B cell (primary cell): Measurements from ENCODE around the gene POU3F3. TPM values are rescaled to one million over a fixed set of nuclear protein-coding genes. Genes with fewer than 3 reads are reported as not detected.
A peak's percentile ranks its signal among the peaks of the same experiment; 100 is the strongest.

ENCODE experiments used
- ATAC-seq: fragments of 200-7000 bp; cut with Tn5 transposase; one replicate; pipeline ENCODE4 v1.10.0; 2021; ENCODE audit warnings: low read depth, mild to moderate bottlenecking, moderate number of reproducible peaks, moderate library complexity
- CTCF ChIA-PET: fragments of 350-600 bp; sonication (Branson Sonifier 250); formaldehyde crosslinking; loops from one replicate; lab custom pipeline; 2021; ENCODE audit warnings: antibody characterized with exemption, inconsistent platforms; lab: Charles Lee
- POLR2A ChIA-PET: fragments of 350-600 bp; sonication (Branson Sonifier 250); formaldehyde crosslinking; loops from one replicate; lab custom pipeline; 2021; ENCODE audit warnings: antibody characterized with exemption; lab: Charles Lee
- DNase-seq: peaks from one replicate; pipeline ENCODE4 v3.0.0; 2013
- H2AFZ ChIP-seq: 2 replicates; pipeline ENCODE4 v1.6.1; 2012; ENCODE audit warnings: mild to moderate bottlenecking, low read depth, low read length; ENCODE audit not compliant: insufficient read depth, poor library complexity, severe bottlenecking
- H3K27ac ChIP-seq, 2 donors: 1 replicate in 1 of 2; 2 replicates in 1 of 2; pipeline ENCODE4 v1.5.1; 2012 to 2013; ENCODE audit warnings: low read length in 2 of 2, mild to moderate bottlenecking in 2 of 2, moderate library complexity in 1 of 2
- H3K27me3 ChIP-seq, 4 experiments: fragments of 200-600 bp in 1 of 4; sonication (generic) in 1 of 4; replicated peaks in 1 of 4; 1 replicate in 2 of 4; 2 replicates in 2 of 4; pipeline versions ENCODE4 v1.6.1 to v1.7.0; 2013 to 2016; ENCODE audit warnings: low read length in 3 of 4, mild to moderate bottlenecking in 2 of 4, mixed read lengths in 1 of 4, moderate library complexity in 1 of 4; ENCODE audit not compliant: insufficient read depth in 4 of 4, control insufficient read depth in 3 of 4; ENCODE audit errors: control extremely low read depth in 1 of 4
- H3K36me3 ChIP-seq, 2 experiments: replicated peaks in 1 of 2; 1 replicate in 1 of 2; 2 replicates in 1 of 2; pipeline versions ENCODE4 v1.6.1 to v1.7.1; 2013; ENCODE audit warnings: low read length in 1 of 2; ENCODE audit not compliant: insufficient read depth in 2 of 2, control insufficient read depth in 1 of 2; ENCODE audit errors: control extremely low read depth in 1 of 2, extremely low read depth in 1 of 2
- H3K4me1 ChIP-seq, 2 donors: fragments of 200-600 bp in 1 of 2; sonication (generic) in 1 of 2; 1 replicate in 1 of 2; 2 replicates in 1 of 2; pipeline versions ENCODE4 v1.5.1 to v1.6.1; 2013 to 2017; ENCODE audit warnings: low read length in 2 of 2; ENCODE audit not compliant: control insufficient read depth in 2 of 2, insufficient read depth in 2 of 2
- H3K4me2 ChIP-seq: replicated peaks from 2 replicates; pipeline ENCODE3; 2012; ENCODE audit warnings: mild to moderate bottlenecking, low read depth, low read length; ENCODE audit not compliant: poor library complexity, severe bottlenecking
- H3K4me3 ChIP-seq, 5 experiments: fragments of 200-600 bp in 1 of 5; sonication (generic) in 1 of 5; 1 replicate in 3 of 5; 2 replicates in 2 of 5; pipeline versions ENCODE4 v1.5.1 to v1.7.0; 2011 to 2016; ENCODE audit warnings: low read length in 4 of 5, mild to moderate bottlenecking in 4 of 5, low read depth in 2 of 5, control low read depth in 1 of 5, moderate library complexity in 1 of 5; ENCODE audit not compliant: insufficient read depth in 1 of 5; ENCODE audit errors: control extremely low read depth in 1 of 5, extremely low read depth in 1 of 5
- H3K79me2 ChIP-seq: fragments of 200-600 bp; sonication (generic); one replicate; pipeline ENCODE4 v1.6.0; 2016; ENCODE audit warnings: low read length; ENCODE audit not compliant: control insufficient read depth, insufficient read depth
- H3K9ac ChIP-seq: fragments of 200-600 bp; sonication (generic); 2 replicates; pipeline ENCODE4 v1.6.1; 2017; ENCODE audit warnings: mild to moderate bottlenecking, low read length, moderate library complexity
- H3K9me3 ChIP-seq, 3 donors: one replicate each; pipeline versions ENCODE4 v1.6.1 to v1.7.1; 2013; ENCODE audit warnings: low read length in 2 of 3; ENCODE audit not compliant: control insufficient read depth in 2 of 3, insufficient read depth in 1 of 3; ENCODE audit errors: control extremely low read depth in 1 of 3
- H4K20me1 ChIP-seq: 2 replicates; pipeline ENCODE4 v1.6.0; 2012; ENCODE audit warnings: mild to moderate bottlenecking, low read length; ENCODE audit not compliant: insufficient read depth, control insufficient read depth, poor library complexity, severe bottlenecking
- H3K27ac Mint-ChIP-seq: one replicate; pipeline ENCODE4 v1.8.0; 2021; ENCODE audit warnings: mixed read lengths
- H3K27me3 Mint-ChIP-seq: one replicate; pipeline ENCODE4 v1.8.0; 2021; ENCODE audit warnings: mixed read lengths
- H3K4me1 Mint-ChIP-seq: one replicate; pipeline ENCODE4 v1.8.0; 2021; ENCODE audit warnings: mixed read lengths
- H3K4me3 Mint-ChIP-seq: one replicate; pipeline ENCODE4 v1.8.0; 2021; ENCODE audit warnings: mixed read lengths
- H3K9me3 Mint-ChIP-seq: one replicate; pipeline ENCODE4 v1.8.0; 2022; ENCODE audit warnings: mixed read lengths; ENCODE audit not compliant: insufficient read depth
- CTCF ChIP-seq: fragments of 200-600 bp; IDR thresholded peaks from one replicate; pipeline ENCODE4 v1.8.0; 2022; ENCODE audit warnings: antibody characterized with exemption, mild to moderate bottlenecking
- EZH2 ChIP-seq: IDR thresholded peaks from 2 replicates; pipeline ENCODE4 v1.6.1; 2012; ENCODE audit warnings: borderline replicate concordance, low read depth, mild to moderate bottlenecking, moderate library complexity, low read length; ENCODE audit not compliant: insufficient read depth, poor library complexity, severe bottlenecking
- WGBS: methylation state at CpG from one replicate; pipeline ENCODE4 v1.1.5; 2013; ENCODE audit warnings: missing lambda C conversion rate; ENCODE audit not compliant: insufficient coverage; 5-methylcytosine and 5-hydroxymethylcytosine counted together
- intact Hi-C: fragments of 100-400 bp; cut with micrococcal nuclease; formaldehyde crosslinking; loops from one replicate; pipeline ENCODE4 v1.10.0; 2022
- polyA plus RNA-seq: library from polyadenylated mRNA; depleted of rRNA; stranded (reverse); fragments of >200 nt; gene quantifications from 2 replicates; pipeline ENCODE4 v1.2.3, GENCODE V29; 2012
- total RNA-seq, 2 donors: library from RNA; stranded (reverse); fragments of 120-200 nt in 1 of 2; gene quantifications; 1 replicate in 1 of 2; 2 replicates in 1 of 2; pipeline versions ENCODE4 v1.2.3 to v1.2.4, GENCODE V29; 2013 to 2022

The POU3F3 gene
- total and polyA plus RNA-seq, 2 donors (not counting 1 experiment from before 2014, with no cell fraction given) = 0.03 to 0.12 TPM

GRCh38 chr2:104847586-104848160 lies 6.2 kb upstream of the POU3F3 start:
- Histone ChIP-seq H3K79me2 (no peaks in the 10 kb centered on the region), H3K4me1 (peaks cover 34 to 59% of the 10 kb centered on the region in 2 donors), H3K27me3 (peaks cover 0 to 93% (median 84%) of the 10 kb centered on the region in 4 experiments), H3K4me3 (no peak overlapping the region), H3K9me3 (peaks cover 2 to 50% (median 9%) of the 10 kb centered on the region in 3 donors), H3K9ac (no peak overlapping the region), H3K4me2 (no peak overlapping the region), H4K20me1 (no peaks in the 10 kb centered on the region), H3K27ac (no peak overlapping the region), H2AFZ (no peak overlapping the region), H3K36me3 (no peaks in the 10 kb centered on the region)
- no peaks in the 10 kb centered on the region for H3K9me3 Mint-ChIP-seq
- peaks cover 29% of the 10 kb centered on the region for H3K4me1 Mint-ChIP-seq
- H3K27me3 Mint-ChIP-seq = peaks cover 77% of the 10 kb centered on the region
- ATAC-seq = no peak
- ChIA-PET CTCF (no interaction called here), POLR2A (no interaction called here)
- no peak overlapping the region for H3K27ac Mint-ChIP-seq
- no peak for DNase-seq
- TF ChIP-seq EZH2 (no peak), CTCF (no peak)
- no peak overlapping the region for H3K4me3 Mint-ChIP-seq
- 20% methylated on average over 3 of the region's 5 CpGs for WGBS
- intact Hi-C loops = loop anchor here (2.0 to 5.0 kb wide), 2 partner anchors 17 to 130 kb away; no protein-coding TSS in a partner anchor

DNA sequence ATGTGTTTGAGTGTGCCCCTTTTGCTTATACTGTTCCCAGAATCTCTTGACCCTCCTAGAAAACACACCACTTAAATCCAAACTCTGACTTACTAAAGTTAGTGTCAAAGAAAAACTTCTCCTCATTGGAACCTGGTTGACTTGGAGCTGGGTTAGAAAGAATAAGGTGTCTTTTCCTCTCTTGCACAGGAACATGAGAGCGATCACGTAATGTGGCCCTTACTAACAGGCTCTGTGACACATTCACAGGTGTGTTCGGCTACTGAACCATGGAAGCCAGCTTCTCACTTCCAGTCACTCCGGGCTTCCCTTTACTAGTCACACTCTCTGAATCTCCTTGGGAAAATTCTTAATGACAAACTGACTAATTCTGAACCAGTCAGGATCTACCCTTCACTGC lies 5.4 kb upstream of the POU3F3 start:
- no peak for TF ChIP-seq EZH2
- TF ChIP-seq CTCF = no peak
- Histone ChIP-seq H3K4me3 (no peak overlapping the region), H3K27ac (no peak overlapping the region), H3K4me2 (no peak overlapping the region), H3K4me1 (peaks cover 38 to 60% of the 10 kb centered on the region in 2 donors), H4K20me1 (no peaks in the 10 kb centered on the region), H3K36me3 (no peaks in the 10 kb centered on the region), H3K27me3 (peaks cover 0 to 94% (median 86%) of the 10 kb centered on the region in 4 experiments), H2AFZ (no peak overlapping the region), H3K79me2 (no peaks in the 10 kb centered on the region), H3K9ac (no peak overlapping the region), H3K9me3 (peaks cover 2 to 53% (median 14%) of the 10 kb centered on the region in 3 donors)
- no peak overlapping the region for H3K27ac Mint-ChIP-seq
- no peak for ATAC-seq
- H3K4me3 Mint-ChIP-seq = no peak overlapping the region
- no peaks in the 10 kb centered on the region for H3K9me3 Mint-ChIP-seq
- POLR2A ChIA-PET = no interaction called here
- CTCF ChIA-PET = interaction anchor here (0.7 to 2.3 kb wide), 4 partner anchors 10 to 14 kb away, joined by 3 to 13 read pairs (median 3); no protein-coding TSS in a partner anchor
- DNase-seq = peak; percentile 21
- 21% methylated on average over 4 of the region's 4 CpGs for WGBS
- H3K4me1 Mint-ChIP-seq = peaks cover 33% of the 10 kb centered on the region
- H3K27me3 Mint-ChIP-seq = peaks cover 84% of the 10 kb centered on the region
- intact Hi-C loops = loop anchor here (2.0 to 5.0 kb wide), 2 partner anchors 16 to 129 kb away; no protein-coding TSS in a partner anchor
